Measurements from ENCODE around the gene ABCA5. TPM values are rescaled to one million over a fixed set of nuclear protein-coding genes. Genes with fewer than 3 reads are reported as not detected.

Gene ABCA5
- total and polyA plus RNA-seq, 9 of the 15 experiments (the other 6 are each of a cell fraction or from before 2014, with no cell fraction given), result 0.74 to 2.3 (median 1.4) TPM

DNA sequence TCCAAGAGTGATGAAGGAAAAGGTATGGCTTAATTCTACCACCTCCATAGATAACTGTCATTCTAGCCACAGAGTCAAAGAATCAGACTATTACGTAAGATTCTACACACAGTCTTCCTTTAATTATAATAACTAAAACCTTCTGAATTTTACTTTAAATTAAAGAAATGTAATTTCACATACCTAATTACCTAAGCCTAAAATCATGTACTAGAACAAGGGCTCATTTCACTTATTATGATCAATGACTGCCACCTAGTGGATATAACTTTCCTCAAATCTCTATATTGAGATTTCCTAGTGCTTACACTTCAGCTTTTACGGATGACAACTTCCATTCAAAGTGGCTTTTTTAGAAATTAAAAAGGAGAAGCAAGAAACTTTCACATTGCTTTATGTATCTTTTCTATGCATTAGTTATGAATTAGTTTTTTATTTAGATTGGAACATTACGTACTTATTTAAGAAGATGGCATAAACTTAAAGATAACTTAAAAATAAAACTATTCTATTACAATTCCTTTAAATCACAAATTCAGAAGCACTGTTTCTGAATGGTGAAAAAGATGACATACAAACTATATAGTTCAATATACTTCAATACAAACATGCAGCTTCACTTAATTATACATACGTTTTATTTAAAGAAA is 80.1 kb downstream of the ABCA5 start:
- H3K36me3 ChIP-seq (ENCODE audit: control insufficient read depth, insufficient read depth, low read length), result no peaks in the 10 kb centered on the region
- no peaks in the 10 kb centered on the region for H3K9me3 ChIP-seq (replicated peaks; ENCODE audit: control insufficient read depth, insufficient read depth, low read depth, low read length)
- H3K4me2 ChIP-seq (ENCODE audit: insufficient read depth, low read length), result no peak overlapping the region
- H3K4me3 ChIP-seq, result no peak overlapping the region
- H3K79me2 ChIP-seq (ENCODE audit: control insufficient read depth, insufficient read depth, low read length), result no peaks in the 10 kb centered on the region
- no peaks in the 10 kb centered on the region; a peak in 1 of 5 replicates for H3K4me1 ChIP-seq (replicated peaks in 1 of 2; ENCODE audit: control insufficient read depth in 2 of 2, insufficient read depth in 2 of 2, low read length in 2 of 2)
- in situ Hi-C loops (cut with MboI) (loop anchor here (25.0 kb wide), 1 partner anchor 285 kb away; the partner anchor contains the start of gene ABCA8), intact Hi-C loops (cut with micrococcal nuclease) (loop anchor here (1.0 kb wide), 1 partner anchor 473 kb away; no protein-coding TSS in a partner anchor)
- no peaks in the 10 kb centered on the region for H4K20me1 ChIP-seq (replicated peaks; ENCODE audit: control insufficient read depth, insufficient read depth, low read length)
- ChIA-PET POLR2A (no interaction called here), CTCF (ENCODE audit: low intra/inter-chr PET ratio) (interaction anchor here (0.7 to 2.2 kb wide), 7 partner anchors 12 to 1183 kb away, joined by 3 to 17 read pairs (median 4); no protein-coding TSS in a partner anchor)
- no peaks in the 10 kb centered on the region for H3K9me1 ChIP-seq (ENCODE audit: control insufficient read depth, insufficient read depth, low read length)
- no peak overlapping the region for H3K9ac ChIP-seq (ENCODE audit: insufficient read depth in 1 of 2, low read depth in 2 of 2, low read length in 2 of 2)
- no peak overlapping the region for H3K27ac ChIP-seq (ENCODE audit: extremely low read depth, low read depth, low read length)
- ATAC-seq (peak; percentile 78), FAIRE-seq (peak; percentile 78), DNase-seq (ENCODE audit: extremely low read depth in 1 of 4, low spot score in 3 of 4) (peak; percentile 33 to 62 (median 38))
- H3K27me3 ChIP-seq (ENCODE audit: control insufficient read depth in 2 of 2, insufficient read depth in 2 of 2, low read length in 2 of 2), result no peaks in the 10 kb centered on the region
- WGBS (ENCODE audit: insufficient coverage, low coverage, missing lambda C conversion rate), result 3% methylated on average over 4 of the region's 4 CpGs
- H2AFZ ChIP-seq (ENCODE audit: low read depth, low read length), result no peak overlapping the region
- BruUV-seq (replicated peaks), result no TSS peak
- TF ChIP-seq, protein P1, sequence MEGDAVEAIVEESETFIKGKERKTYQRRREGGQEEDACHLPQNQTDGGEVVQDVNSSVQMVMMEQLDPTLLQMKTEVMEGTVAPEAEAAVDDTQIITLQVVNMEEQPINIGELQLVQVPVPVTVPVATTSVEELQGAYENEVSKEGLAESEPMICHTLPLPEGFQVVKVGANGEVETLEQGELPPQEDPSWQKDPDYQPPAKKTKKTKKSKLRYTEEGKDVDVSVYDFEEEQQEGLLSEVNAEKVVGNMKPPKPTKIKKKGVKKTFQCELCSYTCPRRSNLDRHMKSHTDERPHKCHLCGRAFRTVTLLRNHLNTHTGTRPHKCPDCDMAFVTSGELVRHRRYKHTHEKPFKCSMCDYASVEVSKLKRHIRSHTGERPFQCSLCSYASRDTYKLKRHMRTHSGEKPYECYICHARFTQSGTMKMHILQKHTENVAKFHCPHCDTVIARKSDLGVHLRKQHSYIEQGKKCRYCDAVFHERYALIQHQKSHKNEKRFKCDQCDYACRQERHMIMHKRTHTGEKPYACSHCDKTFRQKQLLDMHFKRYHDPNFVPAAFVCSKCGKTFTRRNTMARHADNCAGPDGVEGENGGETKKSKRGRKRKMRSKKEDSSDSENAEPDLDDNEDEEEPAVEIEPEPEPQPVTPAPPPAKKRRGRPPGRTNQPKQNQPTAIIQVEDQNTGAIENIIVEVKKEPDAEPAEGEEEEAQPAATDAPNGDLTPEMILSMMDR (IDR thresholded peaks at IDR 0.05 in 2 of 3, conservative IDR thresholded peaks at IDR 0.05 in 1 of 3; ENCODE audit: insufficient read depth in 2 of 3, low read depth in 1 of 3, low read length in 3 of 3), result peak in 2 of 3 experiments; percentile 34 to 76; a peak in 4 of 6 replicates
- no peak for TF ChIP-seq CEBPG (CRISPR knock-in tag; IDR thresholded peaks at IDR 0.05)
- TF ChIP-seq CEBPG (tag; conservative IDR thresholded peaks at IDR 0.05 in 1 of 2, IDR thresholded peaks at IDR 0.05 in 1 of 2), result peak; percentile 44 to 78; a peak in 3 of 4 replicates
- TF ChIP-seq CEBPB (tag; IDR thresholded peaks at IDR 0.05), result peak; percentile 55; the same call in 1 of the 2 replicates
- peak; percentile 58 for TF ChIP-seq SMC3 (conservative IDR thresholded peaks at IDR 0.05; ENCODE audit: insufficient read depth, low read depth, low read length)
- TF ChIP-seq ZNF212 (CRISPR knock-in tag; IDR thresholded peaks at IDR 0.05), result no peak
- TF ChIP-seq, protein P2, sequence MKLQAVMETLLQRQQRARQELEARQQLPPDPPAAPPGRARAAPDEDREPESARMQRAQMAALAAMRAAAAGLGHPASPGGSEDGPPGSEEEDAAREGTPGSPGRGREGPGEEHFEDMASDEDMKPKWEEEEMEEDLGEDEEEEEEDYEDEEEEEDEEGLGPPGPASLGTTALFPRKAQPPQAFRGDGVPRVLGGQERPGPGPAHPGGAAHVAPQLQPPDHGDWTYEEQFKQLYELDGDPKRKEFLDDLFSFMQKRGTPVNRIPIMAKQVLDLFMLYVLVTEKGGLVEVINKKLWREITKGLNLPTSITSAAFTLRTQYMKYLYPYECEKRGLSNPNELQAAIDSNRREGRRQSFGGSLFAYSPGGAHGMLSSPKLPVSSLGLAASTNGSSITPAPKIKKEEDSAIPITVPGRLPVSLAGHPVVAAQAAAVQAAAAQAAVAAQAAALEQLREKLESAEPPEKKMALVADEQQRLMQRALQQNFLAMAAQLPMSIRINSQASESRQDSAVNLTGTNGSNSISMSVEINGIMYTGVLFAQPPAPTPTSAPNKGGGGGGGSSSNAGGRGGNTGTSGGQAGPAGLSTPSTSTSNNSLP (IDR thresholded peaks at IDR 0.05; ENCODE audit: borderline replicate concordance, low read depth, low read length), result 0 out of 2 replicates have a peak, but pooled peaks have one; percentile 34
- TF ChIP-seq RAD21 (CRISPR knock-in tag; conservative IDR thresholded peaks at IDR 0.05 in 1 of 2, IDR thresholded peaks at IDR 0.05 in 1 of 2), result peak; percentile 87 to 88
- TF ChIP-seq DEAF1 (CRISPR knock-in tag; IDR thresholded peaks at IDR 0.05), result peak; percentile 79
- no peak for TF ChIP-seq RBBP5 (IDR thresholded peaks at IDR 0.05; ENCODE audit: borderline replicate concordance, insufficient read depth, low read length, poor library complexity, severe bottlenecking)
- TF ChIP-seq PHB2 (IDR thresholded peaks at IDR 0.05; ENCODE audit: low read depth), result no peak
- TF ChIP-seq ETV1 (tag; conservative IDR thresholded peaks at IDR 0.05; ENCODE audit: low read depth), result no peak
